HUES64 (cell line): Measurements from ENCODE around the gene IFNW1.
"Not testable (repeated sequence)": the region's sequence is repeated elsewhere in the genome, so short reads cannot be mapped to it uniquely, and the experiment has no call there.

Source experiments
- H3K27ac ChIP-seq: 2 replicates; pipeline ENCODE4 v1.7.0; 2013; ENCODE audit warnings: low read depth, low read length, inconsistent platforms
- H3K27me3 ChIP-seq: 2 replicates; pipeline ENCODE4 v1.6.1; 2013; ENCODE audit warnings: mild to moderate bottlenecking, low read length; ENCODE audit not compliant: insufficient read depth
- H3K36me3 ChIP-seq: 2 replicates; pipeline ENCODE4 v1.6.1; 2013; ENCODE audit warnings: mild to moderate bottlenecking, low read length; ENCODE audit not compliant: insufficient read depth
- H3K4me1 ChIP-seq: 2 replicates; pipeline ENCODE4 v1.6.1; 2013; ENCODE audit warnings: mild to moderate bottlenecking, low read length, moderate library complexity; ENCODE audit not compliant: insufficient read depth
- H3K4me3 ChIP-seq: 2 replicates; pipeline ENCODE4 v1.5.1; 2013; ENCODE audit warnings: mild to moderate bottlenecking, low read length, moderate library complexity
- H3K9ac ChIP-seq: 2 replicates; pipeline ENCODE4 v1.6.1; 2013; ENCODE audit warnings: mild to moderate bottlenecking, low read depth, low read length
- H3K9me3 ChIP-seq: 2 replicates; pipeline ENCODE4 v1.6.1; 2013; ENCODE audit warnings: low read depth, low read length; ENCODE audit not compliant: insufficient read depth
- WGBS: fragments of 150-250, 120-280 bp; methylation state at CpG from one replicate; pipeline ENCODE4 v1.1.7; 2013; ENCODE audit warnings: missing lambda C conversion rate; 5-methylcytosine and 5-hydroxymethylcytosine counted together

IFNW1 gene

DNA sequence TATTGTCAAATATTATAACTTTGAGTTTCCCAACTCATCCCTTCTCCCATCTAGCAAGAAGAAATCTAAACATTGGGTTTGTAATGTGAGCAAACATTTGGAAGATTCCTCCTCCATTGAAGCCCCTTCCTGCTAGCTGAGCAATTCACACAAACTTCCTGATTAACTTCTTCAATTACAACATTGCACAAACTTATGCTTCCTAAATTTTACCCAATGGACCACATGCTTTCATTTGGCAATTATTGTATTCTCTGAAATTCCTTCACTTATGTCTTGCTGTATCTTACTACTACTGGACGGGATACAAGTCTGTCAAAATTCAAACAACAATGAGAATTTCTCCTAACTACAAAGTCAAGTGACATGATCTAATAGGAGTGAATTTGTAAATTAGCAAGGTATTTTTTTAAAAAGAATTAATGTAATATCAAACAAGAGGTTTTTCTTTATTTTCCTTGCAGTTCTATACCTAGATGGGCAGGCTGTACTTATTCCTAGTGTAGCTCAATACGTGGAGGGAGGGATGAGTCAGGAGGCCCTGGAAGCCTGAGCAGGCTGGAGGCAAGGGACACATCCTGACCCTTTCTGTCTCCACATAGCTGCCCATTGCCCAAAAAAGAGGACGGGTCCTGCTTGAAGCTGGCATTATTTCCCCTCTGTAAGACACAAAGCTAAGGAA lies 11.8 kb upstream of the IFNW1 start:
- H3K9me3 ChIP-seq, result no peaks in the 10 kb centered on the region; the same call in 1 of the 2 replicates
- H3K4me1 ChIP-seq, result peaks cover 6% of the 10 kb centered on the region; the same call in 1 of the 2 replicates
- H3K27me3 ChIP-seq, result no peaks in the 10 kb centered on the region
- H3K36me3 ChIP-seq, result no peaks in the 10 kb centered on the region
- H3K27ac ChIP-seq, result no peak overlapping the region
- H3K4me3 ChIP-seq, result no peak overlapping the region
- WGBS, result 41% methylated on average over 3 of the region's 3 CpGs
- no peak overlapping the region for H3K9ac ChIP-seq

DNA sequence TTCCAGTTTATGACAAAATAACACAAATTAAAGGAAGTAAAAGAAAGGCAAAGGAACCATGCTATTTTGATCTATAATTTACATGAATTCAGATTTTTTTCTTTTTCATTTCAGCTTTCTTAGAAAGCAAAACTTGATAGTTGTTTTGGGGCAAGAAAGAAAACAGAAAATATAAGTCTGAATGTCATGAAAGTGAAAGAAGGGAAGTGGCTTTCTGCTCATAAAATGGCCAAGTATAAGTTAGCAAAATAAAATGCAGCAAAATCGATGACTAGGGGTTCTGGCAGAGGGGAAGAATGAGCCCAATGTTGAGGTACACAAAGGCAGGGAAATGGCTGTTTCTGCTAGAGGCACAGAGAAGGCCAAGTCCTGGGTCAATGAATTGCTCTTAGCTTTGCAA lies 3.0 kb upstream of the IFNW1 start:
- 89% methylated on average over 1 of the region's 1 CpG for WGBS
- Histone ChIP-seq H3K27ac (no peak overlapping the region), H3K9me3 (no peaks in the 10 kb centered on the region; the same call in 1 of the 2 replicates), H3K4me3 (no peak overlapping the region), H3K4me1 (no peaks in the 10 kb centered on the region), H3K27me3 (no peaks in the 10 kb centered on the region), H3K36me3 (no peaks in the 10 kb centered on the region), H3K9ac (no peak overlapping the region)

DNA sequence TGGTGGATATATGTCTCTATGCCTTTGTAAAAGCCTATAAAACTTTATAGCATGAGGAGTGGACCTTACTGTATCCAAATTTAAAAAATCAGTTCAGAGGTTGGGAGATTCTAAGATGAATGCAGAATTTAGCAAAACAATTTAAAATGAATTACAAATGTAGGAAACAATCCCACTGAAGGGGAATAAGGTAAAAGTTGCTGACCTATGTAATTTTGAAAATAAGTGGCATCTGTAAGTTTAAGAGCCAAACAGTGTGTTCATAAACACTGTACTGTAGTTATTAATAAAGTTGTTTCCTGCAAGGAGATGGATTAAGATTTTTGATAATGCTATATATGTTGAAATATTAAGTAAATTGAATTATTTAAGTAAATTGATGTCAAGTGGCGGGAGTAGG lies 4.6 kb downstream of the IFNW1 start:
- H3K9me3 ChIP-seq, result no peaks in the 10 kb centered on the region
- H3K4me1 ChIP-seq, result no peaks in the 10 kb centered on the region
- H3K36me3 ChIP-seq, result no peaks in the 10 kb centered on the region
- no peak overlapping the region for H3K4me3 ChIP-seq
- no peak overlapping the region for H3K9ac ChIP-seq
- H3K27ac ChIP-seq, result no peak overlapping the region
- H3K27me3 ChIP-seq, result no peaks in the 10 kb centered on the region
- 100% methylated on average over 1 of the region's 1 CpG for WGBS

DNA sequence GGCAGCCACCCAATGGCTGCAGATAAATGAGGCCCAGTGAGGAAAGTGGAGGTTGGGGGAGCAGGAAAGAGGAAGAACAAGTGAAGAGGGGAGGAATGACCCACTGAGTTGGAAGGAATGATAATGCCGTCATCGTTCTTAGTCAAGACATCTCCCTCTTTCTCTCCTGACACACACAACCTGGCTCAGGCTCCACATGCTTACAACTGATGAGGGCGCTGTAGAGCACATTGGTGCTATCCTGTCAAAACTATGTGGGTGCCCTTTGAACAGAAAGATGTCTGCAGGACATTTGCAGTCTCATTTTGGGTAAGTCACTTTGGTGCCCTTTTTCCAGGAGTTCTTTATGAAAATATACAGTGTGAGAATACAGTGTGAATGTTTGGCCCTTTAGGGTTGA lies 5.9 kb downstream of the IFNW1 start:
- no peak overlapping the region for H3K9ac ChIP-seq
- no peaks in the 10 kb centered on the region for H3K36me3 ChIP-seq
- H3K9me3 ChIP-seq, result no peaks in the 10 kb centered on the region
- no peak overlapping the region for H3K4me3 ChIP-seq
- no peaks in the 10 kb centered on the region for H3K27me3 ChIP-seq
- no peak overlapping the region for H3K27ac ChIP-seq
- 91% methylated on average over 3 of the region's 3 CpGs for WGBS
- H3K4me1 ChIP-seq, result no peaks in the 10 kb centered on the region

DNA sequence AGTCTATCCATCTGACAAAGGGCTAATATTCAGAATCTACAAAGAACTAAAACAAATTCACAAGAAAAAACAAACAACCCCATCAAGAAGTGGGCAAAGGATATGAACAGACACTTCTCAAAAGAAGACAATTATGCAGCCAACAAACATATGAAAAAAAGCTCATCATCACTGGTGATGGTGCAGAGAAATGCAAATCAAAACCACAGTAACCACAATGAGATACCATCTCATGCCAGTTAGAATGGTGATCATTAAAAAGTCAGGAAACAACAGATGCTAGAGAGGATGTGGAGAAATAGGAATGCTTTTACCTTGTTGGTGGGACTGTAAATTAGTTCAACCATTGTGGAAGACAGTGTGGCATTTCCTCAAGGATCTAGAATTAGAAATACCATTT lies 13.4 kb downstream of the IFNW1 start:
- not testable (repeated sequence) for H3K27ac ChIP-seq, H3K4me1 ChIP-seq, H3K9ac ChIP-seq, H3K9me3 ChIP-seq, H3K27me3 ChIP-seq, H3K4me3 ChIP-seq, H3K36me3 ChIP-seq

DNA sequence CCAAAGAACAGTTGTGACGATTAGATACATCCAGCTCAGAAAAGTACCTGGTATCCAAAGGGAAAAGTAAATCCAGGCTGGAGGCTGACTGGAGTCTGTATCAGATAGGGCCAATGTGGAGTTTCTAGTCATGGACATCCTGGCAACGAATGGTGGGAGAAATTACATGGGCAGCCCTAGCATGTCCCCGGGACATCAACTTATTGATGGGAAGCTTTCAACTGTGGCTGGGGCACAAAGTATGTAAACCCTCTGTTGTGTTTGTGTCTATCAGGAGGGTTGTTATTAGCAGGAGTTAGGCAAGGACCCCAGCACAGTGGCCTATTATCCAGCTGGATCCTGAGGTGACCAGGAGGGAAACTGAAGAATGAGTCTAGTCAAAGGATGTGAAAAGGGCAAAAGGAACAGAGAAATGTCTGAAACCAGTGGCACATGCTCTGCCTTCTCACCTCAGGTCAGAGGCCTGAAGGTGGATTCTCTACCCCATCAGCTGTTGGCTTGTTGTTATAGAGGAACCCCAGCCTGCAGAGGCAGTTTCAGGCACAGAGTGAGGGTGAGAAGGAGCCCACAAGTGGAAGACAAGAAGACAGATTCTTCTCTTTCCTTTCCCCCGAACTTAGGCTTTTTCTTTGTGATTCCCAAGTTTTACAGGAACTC lies 19.9 kb downstream of the IFNW1 start:
- WGBS, result 90% methylated on average over 4 of the region's 4 CpGs
- no peak overlapping the region for H3K27ac ChIP-seq

DNA sequence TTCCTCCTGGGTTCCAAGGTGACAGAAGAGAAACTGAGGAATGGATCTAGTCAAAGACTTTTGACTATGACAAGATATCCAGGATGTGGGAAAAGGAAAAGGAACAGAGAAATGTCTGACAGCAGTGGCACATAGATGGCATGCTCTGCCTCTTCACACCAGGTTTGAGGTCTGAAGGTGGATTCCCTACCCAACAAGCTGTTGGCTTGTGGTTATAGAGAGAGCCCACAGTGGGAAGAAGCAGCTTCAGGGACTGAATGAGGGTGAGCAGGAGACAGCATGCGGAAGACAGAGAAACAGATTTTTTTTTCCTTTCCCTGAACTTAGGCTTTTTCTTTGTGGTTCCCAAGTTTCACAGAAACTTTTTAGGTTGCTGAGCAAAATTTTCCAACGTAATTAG lies 20.6 kb downstream of the IFNW1 start:
- H3K4me1 ChIP-seq, result no peaks in the 10 kb centered on the region
- H3K27me3 ChIP-seq, result no peaks in the 10 kb centered on the region
- H3K9ac ChIP-seq, result no peak overlapping the region
- WGBS, result 92% methylated on average over 2 of the region's 2 CpGs
- no peaks in the 10 kb centered on the region for H3K36me3 ChIP-seq
- no peak overlapping the region for H3K27ac ChIP-seq
- H3K4me3 ChIP-seq, result no peak overlapping the region
- H3K9me3 ChIP-seq, result no peaks in the 10 kb centered on the region

More for the DNA sequence above, 19.9 kb downstream of the IFNW1 start:
- H3K9me3 ChIP-seq, result no peaks in the 10 kb centered on the region
- H3K27me3 ChIP-seq, result no peaks in the 10 kb centered on the region
- no peaks in the 10 kb centered on the region for H3K4me1 ChIP-seq
- no peak overlapping the region for H3K4me3 ChIP-seq
- no peaks in the 10 kb centered on the region for H3K36me3 ChIP-seq
- H3K9ac ChIP-seq, result no peak overlapping the region

DNA sequence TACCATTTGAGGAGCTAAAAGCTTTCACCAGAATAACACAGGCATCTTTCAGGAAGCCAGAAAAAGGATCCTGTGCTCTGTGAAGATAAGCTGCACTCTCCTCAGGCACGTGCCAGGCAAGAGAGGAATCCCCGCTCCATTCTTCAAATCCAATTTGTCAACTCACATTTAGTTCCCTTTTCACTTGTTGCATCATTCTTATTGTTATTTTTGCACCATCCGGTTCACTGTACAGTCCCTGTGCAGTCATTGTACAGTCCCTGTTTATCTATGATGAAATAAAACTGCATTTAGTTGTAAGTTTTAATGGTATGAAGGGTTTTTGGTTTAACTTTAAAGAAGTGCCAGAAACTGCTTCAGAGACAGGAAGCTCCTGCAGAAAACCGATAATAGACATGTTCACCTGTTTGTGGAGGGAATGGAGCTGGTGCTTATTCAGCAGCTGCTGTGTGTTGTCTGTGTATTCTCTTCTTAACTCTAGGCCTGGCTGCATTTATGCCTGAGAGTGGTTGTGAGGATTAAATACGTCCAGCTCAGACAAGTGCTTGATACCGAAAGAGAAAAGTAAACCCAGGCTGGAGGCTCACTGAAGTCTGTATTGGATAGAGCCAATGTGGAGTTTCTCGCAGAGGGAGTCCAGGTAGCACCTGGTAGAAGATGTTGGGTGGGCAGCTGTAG lies 22.4 kb downstream of the IFNW1 start:
- Histone ChIP-seq H3K9me3 (no peaks in the 10 kb centered on the region), H3K27me3 (no peaks in the 10 kb centered on the region), H3K4me1 (no peaks in the 10 kb centered on the region), H3K36me3 (no peaks in the 10 kb centered on the region), H3K27ac (no peak overlapping the region), H3K4me3 (no peak overlapping the region), H3K9ac (no peak overlapping the region)
- 90% methylated on average over 7 of the region's 7 CpGs for WGBS

DNA sequence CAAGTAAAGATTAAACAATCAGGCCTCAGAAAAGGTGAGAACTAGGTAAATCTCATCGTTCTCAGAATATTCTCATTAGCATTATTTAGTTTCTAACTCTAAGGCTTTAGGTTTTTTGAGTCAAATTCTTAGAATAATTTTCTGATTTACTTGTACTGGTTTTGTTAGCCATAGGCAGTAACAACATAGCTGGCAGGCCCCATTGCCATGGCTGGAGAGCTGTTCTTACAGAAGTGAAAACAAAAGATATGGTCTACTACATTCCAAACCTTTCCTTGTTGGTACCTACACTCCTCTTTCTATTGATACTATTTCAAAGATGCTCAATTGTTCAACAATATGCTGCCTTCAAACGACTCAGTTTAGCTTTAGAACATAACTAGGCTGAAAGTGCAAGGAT lies 27.3 kb downstream of the IFNW1 start:
- Histone ChIP-seq H3K9me3 (no peaks in the 10 kb centered on the region), H3K4me3 (no peak overlapping the region), H3K27ac (no peak overlapping the region), H3K27me3 (no peaks in the 10 kb centered on the region), H3K36me3 (no peaks in the 10 kb centered on the region), H3K9ac (no peak overlapping the region), H3K4me1 (no peaks in the 10 kb centered on the region)
- 82% methylated on average over 1 of the region's 2 CpGs for WGBS

DNA sequence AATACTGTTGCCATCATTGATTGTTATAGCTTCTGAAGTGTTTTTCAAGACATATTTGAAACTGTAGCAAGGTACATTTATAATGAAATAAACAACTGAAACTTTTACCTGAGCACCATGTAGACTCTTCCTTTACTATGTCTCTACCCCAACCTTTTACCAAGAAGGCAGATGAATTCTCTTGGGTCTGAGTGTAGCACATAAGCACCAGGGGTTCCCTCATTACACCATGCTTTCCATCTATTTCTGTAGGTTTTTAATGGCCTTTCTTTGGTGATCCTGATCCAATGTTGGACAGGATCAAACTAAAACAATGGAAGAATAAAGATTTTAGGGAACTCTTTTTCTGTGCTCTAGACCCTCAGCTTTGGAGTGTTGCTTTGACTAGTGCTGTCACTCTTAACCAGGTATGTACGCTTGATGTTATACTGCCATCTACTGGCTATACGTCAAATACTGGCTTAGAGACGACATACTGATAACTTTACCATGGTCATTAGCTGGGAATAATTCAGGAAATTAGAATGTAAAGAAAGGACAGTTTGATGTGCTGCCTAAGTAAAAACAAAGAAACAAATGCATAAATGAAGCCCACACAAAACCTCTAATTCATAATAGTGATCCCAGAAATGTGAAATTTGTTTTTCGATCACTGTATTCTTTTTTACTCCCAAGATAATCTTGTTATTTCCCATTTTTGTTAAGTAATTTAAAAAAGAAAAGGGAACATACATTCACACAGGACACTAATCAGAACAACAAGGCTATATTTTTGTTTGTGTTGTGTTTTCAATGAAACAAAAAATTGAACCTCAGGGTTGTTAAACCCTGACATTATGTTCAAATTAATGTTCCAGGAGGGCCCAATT lies 30.7 kb downstream of the IFNW1 start:
- H3K4me3 ChIP-seq, result no peak overlapping the region
- H3K27ac ChIP-seq, result no peak overlapping the region
- H3K4me1 ChIP-seq, result no peaks in the 10 kb centered on the region
- H3K9ac ChIP-seq, result no peak overlapping the region
- no peaks in the 10 kb centered on the region for H3K9me3 ChIP-seq
- H3K36me3 ChIP-seq, result no peaks in the 10 kb centered on the region
- no peaks in the 10 kb centered on the region for H3K27me3 ChIP-seq
- 2% methylated on average over 3 of the region's 4 CpGs for WGBS

DNA sequence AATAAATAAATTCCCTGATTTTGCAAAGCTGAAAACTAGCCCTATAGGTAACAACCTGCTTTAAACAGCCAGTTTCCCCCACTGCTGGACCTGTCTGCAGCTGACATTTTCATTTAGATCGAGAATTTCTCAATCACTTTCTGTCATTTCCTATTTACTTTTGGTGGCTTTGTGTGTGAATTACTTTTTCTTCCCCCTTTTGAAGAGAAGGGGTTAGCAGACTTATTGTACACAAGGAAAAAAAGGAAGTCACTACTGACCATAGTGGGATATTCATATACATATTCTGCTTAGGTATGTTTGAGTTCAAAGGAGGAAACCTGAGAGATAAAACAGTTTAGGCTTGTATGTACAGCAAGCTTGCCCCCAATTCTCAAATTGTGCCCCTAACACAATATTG lies 36.8 kb downstream of the IFNW1 start:
- H3K9ac ChIP-seq, result no peak overlapping the region
- no peaks in the 10 kb centered on the region for H3K36me3 ChIP-seq
- WGBS, result 82% methylated on average over 1 of the region's 1 CpG
- no peaks in the 10 kb centered on the region for H3K27me3 ChIP-seq
- no peak overlapping the region for H3K27ac ChIP-seq
- no peak overlapping the region for H3K4me3 ChIP-seq
- H3K4me1 ChIP-seq, result peaks cover 8% of the 10 kb centered on the region; the same call in 1 of the 2 replicates
- no peaks in the 10 kb centered on the region for H3K9me3 ChIP-seq
